OCI-LY7 (cell line): ENCODE results near the gene LHX6. TPM values are rescaled to one million over a fixed set of nuclear protein-coding genes. Genes with fewer than 3 reads are reported as not detected.

Source experiments
- BruUV-seq: library from RNA; stranded (reverse); fragments of 400-500 nt; replicated peaks from 2 replicates; lab custom pipeline; 2021; lab: Mats Ljungman, UMichigan
- CTCF ChIA-PET: fragments of 300-600 bp; sonication (Branson Sonifier 250); formaldehyde crosslinking; loops from one replicate; lab custom pipeline; 2022; ENCODE audit warnings: antibody characterized with exemption; ENCODE audit not compliant: unreplicated experiment; lab: Charles Lee
- POLR2A ChIA-PET: fragments of 300-600 bp; sonication (Branson Sonifier 250); formaldehyde crosslinking; loops from one replicate; lab custom pipeline; 2022; ENCODE audit warnings: antibody characterized with exemption; lab: Charles Lee
- DNase-seq: peaks from one replicate; pipeline ENCODE4 v3.0.0-alpha.2; 2015; ENCODE audit warnings: low spot score
- H2AFZ ChIP-seq: fragments of 200-600 bp; sonication (generic), shearing (Covaris generic); 2 replicates; pipeline ENCODE4 v1.6.1; 2014; ENCODE audit warnings: mild to moderate bottlenecking, antibody characterized with exemption, low read length, moderate library complexity
- H3K27ac ChIP-seq: fragments of 200-600 bp; sonication (generic); 2 replicates; pipeline ENCODE4 v1.5.1; 2014; ENCODE audit warnings: mixed run types, low read depth, mild to moderate bottlenecking, moderate library complexity, low read length, inconsistent platforms; ENCODE audit not compliant: poor library complexity, severe bottlenecking
- H3K36me3 ChIP-seq: fragments of 200-600 bp; sonication (generic); 2 replicates; pipeline ENCODE4 v1.6.1; 2014; ENCODE audit warnings: mild to moderate bottlenecking, antibody characterized with exemption, low read length, moderate library complexity, mixed read lengths; ENCODE audit not compliant: insufficient read depth
- H3K4me1 ChIP-seq: fragments of 200-600 bp; sonication (generic); 2 replicates; pipeline ENCODE4 v1.5.1; 2014; ENCODE audit warnings: mild to moderate bottlenecking, low read length; ENCODE audit not compliant: insufficient read depth, poor library complexity, severe bottlenecking
- H3K4me2 ChIP-seq: fragments of 200-600 bp; sonication (generic); 2 replicates; pipeline ENCODE4 v1.6.1; 2014; ENCODE audit warnings: mild to moderate bottlenecking, low read length
- H3K4me3 ChIP-seq: fragments of 200-600 bp; sonication (generic); 2 replicates; pipeline ENCODE4 v1.5.1; 2014; ENCODE audit warnings: mild to moderate bottlenecking, low read depth, low read length; ENCODE audit not compliant: poor library complexity, severe bottlenecking
- H3K79me2 ChIP-seq: fragments of 200-600 bp; sonication (generic); 2 replicates; pipeline ENCODE4 v1.6.1; 2016; ENCODE audit warnings: low read depth, mild to moderate bottlenecking, low read length, moderate library complexity, mixed read lengths; ENCODE audit not compliant: insufficient read depth
- H3K9me2 ChIP-seq: fragments of 200-600 bp; sonication (generic); 2 replicates; pipeline ENCODE4 v1.6.1; 2016; ENCODE audit warnings: mild to moderate bottlenecking, low read length, mixed read lengths; ENCODE audit not compliant: insufficient read depth
- H3K9me3 ChIP-seq: fragments of 200-600 bp; sonication (generic); 2 replicates; pipeline ENCODE4 v1.6.1; 2014; ENCODE audit warnings: mild to moderate bottlenecking, mixed run types, low read length, mixed read lengths
- H4K20me1 ChIP-seq: fragments of 200-600 bp; sonication (generic); 2 replicates; pipeline ENCODE4 v1.6.1; 2014; ENCODE audit warnings: mild to moderate bottlenecking, antibody characterized with exemption, low read length, moderate library complexity, mixed read lengths; ENCODE audit not compliant: insufficient read depth
- EZH2phosphoT487 ChIP-seq: fragments of 200-600 bp; sonication (generic); IDR thresholded peaks from 2 replicates; pipeline ENCODE4 v1.6.1; 2018; ENCODE audit warnings: low read depth, borderline replicate concordance, mild to moderate bottlenecking, mixed run types, antibody characterized with exemption, low read length, moderate library complexity, mixed read lengths
- intact Hi-C: fragments of 100-400 bp; cut with micrococcal nuclease; formaldehyde crosslinking; loops from one replicate; pipeline ENCODE4 v1.10.0; 2022; ENCODE audit not compliant: unreplicated experiment
- total RNA-seq, 2 experiments: library from RNA; depleted of rRNA in 1 of 2; stranded (reverse); fragments of >200 nt in 1 of 2; shearing (Covaris generic) in 1 of 2; gene quantifications; 2 replicates each; pipeline ENCODE4 v1.2.3, GENCODE V29; 2014 to 2022
- TF ChIP-seq, protein P1 (sequence below): fragments of 200-600 bp; sonication (generic); conservative IDR thresholded peaks from 2 replicates; pipeline ENCODE4 v1.5.1; 2014; ENCODE audit warnings: mild to moderate bottlenecking, antibody characterized with exemption, low read length, moderate library complexity, mixed read lengths

The LHX6 gene
- total RNA-seq, 2 experiments from 2014 or later = not detected

- Histone ChIP-seq H4K20me1 (no peaks in the 10 kb centered on the region), H3K27ac (no peak overlapping the region), H2AFZ (no peak overlapping the region), H3K79me2 (no peaks in the 10 kb centered on the region), H3K4me1 (no peaks in the 10 kb centered on the region), H3K4me2 (no peak overlapping the region), H3K9me3 (no peaks in the 10 kb centered on the region), H3K36me3 (no peaks in the 10 kb centered on the region), H3K4me3 (no peak overlapping the region), H3K9me2 (no peaks in the 10 kb centered on the region)
- ChIA-PET CTCF (no interaction called here), POLR2A (interaction anchor here (1.2 kb wide), 1 partner anchor 10 kb away, joined by 3 read pairs; no protein-coding TSS in a partner anchor)
- TF ChIP-seq, protein P1, sequence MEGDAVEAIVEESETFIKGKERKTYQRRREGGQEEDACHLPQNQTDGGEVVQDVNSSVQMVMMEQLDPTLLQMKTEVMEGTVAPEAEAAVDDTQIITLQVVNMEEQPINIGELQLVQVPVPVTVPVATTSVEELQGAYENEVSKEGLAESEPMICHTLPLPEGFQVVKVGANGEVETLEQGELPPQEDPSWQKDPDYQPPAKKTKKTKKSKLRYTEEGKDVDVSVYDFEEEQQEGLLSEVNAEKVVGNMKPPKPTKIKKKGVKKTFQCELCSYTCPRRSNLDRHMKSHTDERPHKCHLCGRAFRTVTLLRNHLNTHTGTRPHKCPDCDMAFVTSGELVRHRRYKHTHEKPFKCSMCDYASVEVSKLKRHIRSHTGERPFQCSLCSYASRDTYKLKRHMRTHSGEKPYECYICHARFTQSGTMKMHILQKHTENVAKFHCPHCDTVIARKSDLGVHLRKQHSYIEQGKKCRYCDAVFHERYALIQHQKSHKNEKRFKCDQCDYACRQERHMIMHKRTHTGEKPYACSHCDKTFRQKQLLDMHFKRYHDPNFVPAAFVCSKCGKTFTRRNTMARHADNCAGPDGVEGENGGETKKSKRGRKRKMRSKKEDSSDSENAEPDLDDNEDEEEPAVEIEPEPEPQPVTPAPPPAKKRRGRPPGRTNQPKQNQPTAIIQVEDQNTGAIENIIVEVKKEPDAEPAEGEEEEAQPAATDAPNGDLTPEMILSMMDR = no peak
- no peak for TF ChIP-seq EZH2phosphoT487
- no peak for DNase-seq
- intact Hi-C loops = no loop called here
- BruUV-seq = no TSS peak
These were observed 55.1 kb downstream of the LHX6 start for GRCh38 chr9:122173670-122174069.

DNA sequence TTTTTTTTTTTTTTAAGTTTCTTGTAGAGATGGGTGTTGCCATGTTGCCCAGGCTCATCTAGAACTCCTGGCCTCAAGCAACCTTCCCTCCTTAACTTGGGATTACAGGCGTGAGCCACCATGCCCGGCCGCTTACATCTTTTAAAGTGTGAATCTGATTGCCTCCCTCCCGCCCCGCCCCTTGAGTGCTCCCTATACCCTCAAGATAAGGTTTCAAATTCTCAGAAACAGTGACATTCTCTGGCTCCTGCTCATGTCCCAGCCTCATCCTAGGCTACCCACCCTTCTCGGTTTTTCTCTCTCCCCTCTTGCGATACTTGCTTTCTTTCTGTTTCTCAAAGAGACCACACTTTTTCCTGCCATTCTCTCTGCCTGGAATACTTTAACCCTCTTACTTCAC lies 56.6 kb downstream of the LHX6 start:
- intact Hi-C loops = no loop called here
- ChIA-PET POLR2A (no interaction called here), CTCF (no interaction called here)
- Histone ChIP-seq H3K36me3 (no peaks in the 10 kb centered on the region), H3K4me1 (no peaks in the 10 kb centered on the region), H4K20me1 (no peaks in the 10 kb centered on the region), H3K9me3 (no peaks in the 10 kb centered on the region), H3K4me3 (no peak overlapping the region), H3K4me2 (no peak overlapping the region), H3K9me2 (no peaks in the 10 kb centered on the region), H2AFZ (no peak overlapping the region), H3K27ac (no peak overlapping the region), H3K79me2 (no peaks in the 10 kb centered on the region)
- DNase-seq = no peak
- no TSS peak for BruUV-seq
- no peak for TF ChIP-seq EZH2phosphoT487
- TF ChIP-seq, protein P1 = no peak

GRCh38 chr9:122168356-122168755 lies 60.4 kb downstream of the LHX6 start:
- Histone ChIP-seq H3K4me2 (no peak overlapping the region), H2AFZ (no peak overlapping the region), H3K36me3 (no peaks in the 10 kb centered on the region), H3K79me2 (no peaks in the 10 kb centered on the region), H3K9me3 (no peaks in the 10 kb centered on the region), H3K4me1 (no peaks in the 10 kb centered on the region), H3K27ac (no peak overlapping the region), H4K20me1 (no peaks in the 10 kb centered on the region), H3K4me3 (no peak overlapping the region), H3K9me2 (no peaks in the 10 kb centered on the region)
- CTCF ChIA-PET = no interaction called here
- no TSS peak for BruUV-seq
- intact Hi-C loops = no loop called here
- TF ChIP-seq EZH2phosphoT487 = no peak
- TF ChIP-seq, protein P1 = no peak
- POLR2A ChIA-PET = interaction anchor here (0.8 kb wide), 1 partner anchor 11 kb away, joined by 3 read pairs; no protein-coding TSS in a partner anchor
- DNase-seq = no peak
